Measurements from ENCODE around the gene MED13L. TPM values are rescaled to one million over a fixed set of nuclear protein-coding genes. Genes with fewer than 3 reads are reported as not detected.

The MED13L gene
- total RNA-seq, 6 experiments from 2014 or later: 29.0 to 52.0 (median 38.1) TPM

DNA sequence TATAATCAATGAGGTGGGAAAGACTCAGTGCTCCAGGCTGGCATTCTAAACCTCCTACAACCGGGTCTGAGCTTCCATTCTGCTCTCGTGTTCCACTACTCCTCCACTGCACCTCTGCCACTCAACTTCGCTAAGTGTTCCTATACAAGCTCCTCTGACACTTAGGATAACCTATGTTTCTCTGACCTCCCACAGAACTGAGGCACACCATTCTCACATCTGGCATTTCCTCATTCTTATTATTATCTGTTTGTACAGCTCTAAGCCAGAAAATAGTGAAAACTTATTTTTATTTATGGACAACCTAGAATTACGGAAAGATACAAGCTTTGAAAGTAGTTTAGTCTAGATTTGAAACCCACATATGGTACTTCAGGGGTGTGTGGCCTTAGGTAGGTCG is 127.0 kb downstream of the MED13L start:
- TF ChIP-seq CTCF (IDR thresholded peaks at IDR 0.05) (no peak), POLR2A (IDR thresholded peaks at IDR 0.05) (no peak)
- Histone ChIP-seq H3K4me1 (peaks cover 0 to 30% (median 4%) of the 10 kb centered on the region in 4 donors), H3K36me3 (no peaks in the 10 kb centered on the region), H3K9me3 (no peaks in the 10 kb centered on the region), H3K27ac (no peak overlapping the region), H3K4me3 (no peak overlapping the region), H3K27me3 (no peaks in the 10 kb centered on the region)
- DNase-seq: no peak
- ATAC-seq: peak in 1 of 4 donors; percentile 21
- WGBS (ENCODE audit: insufficient coverage, low coverage, low lambda C conversion rate, missing lambda C conversion rate): 80% methylated on average over 5 of the region's 5 CpGs
- intact Hi-C loops (cut with DNase I): no loop called here

- intact Hi-C loops (cut with DNase I): no loop called here
- H3K9me3 ChIP-seq: no peaks in the 10 kb centered on the region
- no peak overlapping the region for H3K4me3 ChIP-seq
- no peak for TF ChIP-seq CTCF (IDR thresholded peaks at IDR 0.05)
- TF ChIP-seq POLR2A (IDR thresholded peaks at IDR 0.05): no peak
- ATAC-seq (peak; percentile 69 to 76 (median 74)), DNase-seq (no peak)
- 29% methylated on average over 4 of the region's 4 CpGs for WGBS (ENCODE audit: insufficient coverage, low coverage, low lambda C conversion rate, missing lambda C conversion rate)
- H3K4me1 ChIP-seq: peaks cover 0 to 26% (median 4%) of the 10 kb centered on the region in 4 donors
- no peak overlapping the region for H3K27ac ChIP-seq
- no peaks in the 10 kb centered on the region for H3K36me3 ChIP-seq
- H3K27me3 ChIP-seq: no peaks in the 10 kb centered on the region
Measured at GRCh38 chr12:116150001-116150400, 127.5 kb downstream of the MED13L start.

GRCh38 chr12:116148844-116149243 is 128.6 kb downstream of the MED13L start:
- intact Hi-C loops (cut with DNase I): loop anchor here in 1 of 2 donors (10.0 kb wide), 1 partner anchor 76 kb away; no protein-coding TSS in a partner anchor
- Histone ChIP-seq H3K36me3 (no peaks in the 10 kb centered on the region), H3K9me3 (no peaks in the 10 kb centered on the region), H3K4me3 (no peak overlapping the region), H3K27ac (no peak overlapping the region), H3K27me3 (no peaks in the 10 kb centered on the region), H3K4me1 (peaks cover 0 to 17% (median 5%) of the 10 kb centered on the region in 4 donors)
- ATAC-seq (peak in 2 of 4 donors; percentile 17 to 65), DNase-seq (no peak)
- TF ChIP-seq CTCF (IDR thresholded peaks at IDR 0.05): no peak
- TF ChIP-seq POLR2A (IDR thresholded peaks at IDR 0.05): no peak
- WGBS (ENCODE audit: insufficient coverage, low coverage, low lambda C conversion rate, missing lambda C conversion rate): 59% methylated on average over 3 of the region's 3 CpGs

DNA sequence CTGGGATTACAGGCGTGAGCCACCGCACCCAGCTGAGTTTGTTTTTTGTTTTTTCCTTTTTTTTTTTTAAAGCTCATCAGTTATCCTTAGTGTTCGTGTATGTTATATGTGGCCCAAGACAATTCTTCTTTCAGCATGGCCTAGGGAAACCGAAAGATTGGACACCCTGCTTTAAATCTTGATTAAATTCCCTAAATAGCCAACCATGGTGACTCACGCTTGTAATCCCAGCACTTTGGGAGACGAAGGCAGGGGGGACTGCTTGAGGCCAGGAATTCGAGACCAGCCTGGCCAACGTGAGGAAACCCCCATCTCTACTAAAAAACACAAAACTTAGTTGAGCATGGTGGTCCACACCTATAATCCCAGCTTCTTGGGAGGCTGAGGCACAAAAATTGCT is 131.1 kb downstream of the MED13L start:
- no peak for ATAC-seq
- Histone ChIP-seq H3K4me1 (peaks cover 0 to 35% (median 11%) of the 10 kb centered on the region in 4 donors), H3K27ac (no peak overlapping the region)

More for the DNA sequence above, 131.1 kb downstream of the MED13L start:
- DNase-seq: no peak
- H3K27me3 ChIP-seq: no peaks in the 10 kb centered on the region
- no peak overlapping the region for H3K4me3 ChIP-seq
- H3K36me3 ChIP-seq: no peaks in the 10 kb centered on the region
- WGBS (ENCODE audit: insufficient coverage, low coverage, low lambda C conversion rate, missing lambda C conversion rate): 97% methylated on average over 8 of the region's 8 CpGs
- TF ChIP-seq CTCF (IDR thresholded peaks at IDR 0.05) (no peak), POLR2A (IDR thresholded peaks at IDR 0.05) (no peak)
- intact Hi-C loops (cut with DNase I): loop anchor here in 1 of 2 donors (10.0 kb wide), 1 partner anchor 78 kb away; no protein-coding TSS in a partner anchor
- no peaks in the 10 kb centered on the region for H3K9me3 ChIP-seq
